ENCODE results near the gene PRXL2A.
A peak's percentile ranks its signal among the peaks of the same experiment; 100 is the strongest.
"Not testable (repeated sequence)": the region's sequence is repeated elsewhere in the genome, so short reads cannot be mapped to it uniquely, and the experiment has no call there.

The PRXL2A gene

GRCh38 chr10:80408242-80409101 lies at the start of gene PRXL2A:
Gene PRXL2A, plus strand, starts transcription at chr10:80408551. Its CDS starts 11,917 bp downstream, at chr10:80420468.
- peak; percentile 65 for DNase-seq (ENCODE audit: low spot score)

GRCh38 chr10:80358925-80359324 lies 49.4 kb upstream of the PRXL2A start:
- not testable (repeated sequence) for DNase-seq (ENCODE audit: low spot score)

GRCh38 chr10:80359644-80360043 lies 48.7 kb upstream of the PRXL2A start:
- DNase-seq (ENCODE audit: low spot score) = no peak

GRCh38 chr10:80365510-80365909 lies 42.8 kb upstream of the PRXL2A start:
- DNase-seq (ENCODE audit: low spot score) = no peak

- DNase-seq (ENCODE audit: low spot score) = no peak
Observed at GRCh38 chr10:80371467-80371866, 36.9 kb upstream of the PRXL2A start.

GRCh38 chr10:80372675-80373074 lies 35.7 kb upstream of the PRXL2A start:
- no peak for DNase-seq (ENCODE audit: low spot score)

- no peak for DNase-seq (ENCODE audit: low spot score)
Observed at GRCh38 chr10:80373502-80373901, 34.8 kb upstream of the PRXL2A start.

GRCh38 chr10:80379701-80380100 lies 28.6 kb upstream of the PRXL2A start:
- no peak for DNase-seq (ENCODE audit: low spot score)

GRCh38 chr10:80380185-80380584 lies 28.2 kb upstream of the PRXL2A start:
- DNase-seq (ENCODE audit: low spot score) = no peak

GRCh38 chr10:80382989-80383388 lies 25.4 kb upstream of the PRXL2A start:
- DNase-seq (ENCODE audit: low spot score) = peak; percentile 49

GRCh38 chr10:80390740-80391139 lies 17.6 kb upstream of the PRXL2A start:
- no peak for DNase-seq (ENCODE audit: low spot score)

GRCh38 chr10:80392250-80392649 lies 16.1 kb upstream of the PRXL2A start:
- DNase-seq (ENCODE audit: low spot score) = no peak

GRCh38 chr10:80394358-80394916 lies 13.9 kb upstream of the PRXL2A start:
- DNase-seq (ENCODE audit: low spot score) = no peak

- DNase-seq (ENCODE audit: low spot score) = peak; percentile 20
Observed at GRCh38 chr10:80397014-80397413, 11.3 kb upstream of the PRXL2A start.

- DNase-seq (ENCODE audit: low spot score) = no peak
Observed at GRCh38 chr10:80400136-80400804, 8.1 kb upstream of the PRXL2A start.

- no peak for DNase-seq (ENCODE audit: low spot score)
Observed at GRCh38 chr10:80405035-80405434, 3.3 kb upstream of the PRXL2A start.

- DNase-seq (ENCODE audit: low spot score) = no peak
Observed at GRCh38 chr10:80405626-80406025, 2.7 kb upstream of the PRXL2A start.

GRCh38 chr10:80406204-80406603 lies 2.1 kb upstream of the PRXL2A start:
- no peak for DNase-seq (ENCODE audit: low spot score)

GRCh38 chr10:80407812-80408241 lies 524 bp upstream of the PRXL2A start:
- peak; percentile 82 for DNase-seq (ENCODE audit: low spot score)

GRCh38 chr10:80409121-80409520 lies 770 bp downstream of the PRXL2A start:
- no peak for DNase-seq (ENCODE audit: low spot score)

- no peak for DNase-seq (ENCODE audit: low spot score)
Observed at GRCh38 chr10:80410122-80410521, 1.8 kb downstream of the PRXL2A start.

GRCh38 chr10:80410578-80411145 lies 2.3 kb downstream of the PRXL2A start:
- DNase-seq (ENCODE audit: low spot score) = no peak

- DNase-seq (ENCODE audit: low spot score) = no peak
Observed at GRCh38 chr10:80411267-80411668, 2.9 kb downstream of the PRXL2A start.

All from SW480 (cell line).